NCI-H748 treated with DMSO at 0.1 percent for 48 hours (cell line): Measurements from ENCODE around the gene ACTL6B.

Source experiments
- DNase-seq: peaks from one replicate; lab custom pipeline; 2025; lab: John Stamatoyannopoulos, UW

The ACTL6B gene

DNA sequence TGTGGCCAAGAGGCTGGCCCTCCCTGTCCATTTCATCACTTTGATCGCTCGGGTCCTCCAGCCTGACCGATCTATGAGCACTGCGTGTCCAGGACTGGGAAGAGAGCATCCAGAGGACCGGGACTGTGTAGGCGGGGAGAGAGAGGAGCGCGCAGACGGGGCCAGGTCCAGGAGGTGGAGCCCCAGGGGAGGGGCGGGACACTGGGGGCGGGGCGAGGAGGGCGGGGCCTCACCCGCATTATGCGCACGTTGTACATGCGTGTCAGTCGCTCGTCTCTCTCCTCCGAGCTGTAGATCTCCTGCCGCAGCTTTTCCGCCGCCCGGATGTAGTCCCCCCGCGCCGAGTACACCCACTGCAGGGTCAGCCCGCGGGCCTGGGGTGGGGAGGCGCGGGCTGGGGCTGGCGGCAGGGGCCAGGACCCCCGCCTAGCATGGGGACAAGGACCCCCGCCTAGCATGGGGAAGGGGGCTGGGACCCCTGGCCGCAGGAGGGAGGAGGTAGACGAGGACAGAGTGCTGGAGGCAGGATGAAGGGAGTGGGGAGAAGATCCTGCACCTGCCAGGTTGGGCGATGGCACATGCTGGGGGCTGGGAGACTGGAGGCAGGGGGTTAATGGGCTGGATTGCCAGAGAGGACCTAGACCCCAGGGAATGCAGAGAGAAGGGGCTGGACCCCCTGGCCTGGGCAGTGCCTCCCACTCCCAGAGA lies 29.6 kb downstream of the ACTL6B start:
- DNase-seq, result peak; percentile 73

GRCh38 chr7:100626055-100626454 lies 30.2 kb downstream of the ACTL6B start:
- no peak for DNase-seq

DNA sequence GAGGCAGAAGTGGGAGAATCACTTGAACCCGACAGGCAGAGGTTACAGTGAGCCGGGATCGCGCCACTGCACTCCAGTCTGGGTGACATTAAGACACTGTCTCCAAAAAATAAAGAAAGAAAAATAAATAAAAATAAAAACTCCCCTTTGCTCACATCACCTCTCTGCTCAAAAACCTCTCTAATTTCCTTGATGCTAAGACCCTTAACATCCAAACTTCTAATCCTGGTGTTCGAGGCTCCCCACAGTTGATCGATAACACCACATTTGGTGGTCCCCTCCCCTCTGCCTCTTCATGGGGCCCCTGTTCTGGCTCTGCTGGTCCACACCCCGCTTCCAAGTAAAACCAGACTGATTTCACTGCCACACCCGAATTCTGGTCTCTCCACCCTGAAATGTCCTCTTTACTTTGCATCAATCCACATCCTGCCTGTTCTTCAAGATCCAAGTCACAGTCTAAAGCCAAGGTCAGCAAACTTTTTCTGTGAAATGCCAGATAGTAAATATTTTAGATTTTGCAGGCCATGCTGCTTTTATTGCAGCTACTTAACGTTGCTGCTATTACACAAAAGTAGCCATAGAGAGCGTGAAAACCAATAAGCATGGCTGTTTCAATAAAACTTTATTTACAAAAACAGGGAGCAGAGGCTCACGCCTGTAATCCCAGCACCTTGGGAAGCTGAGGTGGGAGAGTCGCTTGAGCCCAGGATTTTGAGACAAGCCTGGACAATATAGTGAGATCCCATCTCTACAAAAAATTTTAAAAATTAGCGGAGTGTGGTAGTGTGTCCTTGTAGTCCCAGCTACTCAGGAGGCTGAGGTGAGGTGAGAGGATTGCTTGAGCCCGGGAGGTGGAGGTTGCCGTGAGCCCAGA lies 32.1 kb downstream of the ACTL6B start:
- DNase-seq, result no peak

- DNase-seq, result no peak
Measured at GRCh38 chr7:100621554-100621953, 34.7 kb downstream of the ACTL6B start.

- DNase-seq, result no peak
Measured at GRCh38 chr7:100620804-100621203, 35.4 kb downstream of the ACTL6B start.

GRCh38 chr7:100620239-100620638 lies 36.0 kb downstream of the ACTL6B start:
- no peak for DNase-seq

DNA sequence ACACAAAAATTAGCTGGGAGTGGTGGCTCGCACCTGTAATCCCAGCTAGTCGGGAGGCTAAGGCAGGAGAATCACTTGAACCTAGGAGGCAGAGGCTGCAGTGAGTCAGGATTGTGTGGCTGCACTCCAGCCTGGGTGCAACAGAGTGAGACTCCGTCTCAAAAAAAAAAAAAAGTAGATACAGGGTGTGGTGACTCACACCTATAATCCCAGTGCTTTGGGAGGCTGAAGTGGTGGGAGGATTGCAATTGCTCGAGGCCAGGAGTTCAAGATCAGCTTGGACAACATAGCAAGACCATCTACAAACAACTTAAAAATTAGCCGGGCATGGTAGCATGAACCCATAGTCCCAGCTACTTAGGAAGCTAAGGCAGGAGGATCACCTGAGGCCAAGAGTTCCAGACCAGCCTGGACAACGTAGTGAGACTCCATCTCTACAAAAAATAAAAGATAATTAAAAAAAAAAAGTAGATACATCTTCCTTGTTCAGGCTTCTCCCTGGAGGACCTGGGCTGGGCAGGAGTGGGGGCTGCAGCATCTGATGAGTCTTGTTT lies 41.9 kb downstream of the ACTL6B start:
- no peak for DNase-seq

DNA sequence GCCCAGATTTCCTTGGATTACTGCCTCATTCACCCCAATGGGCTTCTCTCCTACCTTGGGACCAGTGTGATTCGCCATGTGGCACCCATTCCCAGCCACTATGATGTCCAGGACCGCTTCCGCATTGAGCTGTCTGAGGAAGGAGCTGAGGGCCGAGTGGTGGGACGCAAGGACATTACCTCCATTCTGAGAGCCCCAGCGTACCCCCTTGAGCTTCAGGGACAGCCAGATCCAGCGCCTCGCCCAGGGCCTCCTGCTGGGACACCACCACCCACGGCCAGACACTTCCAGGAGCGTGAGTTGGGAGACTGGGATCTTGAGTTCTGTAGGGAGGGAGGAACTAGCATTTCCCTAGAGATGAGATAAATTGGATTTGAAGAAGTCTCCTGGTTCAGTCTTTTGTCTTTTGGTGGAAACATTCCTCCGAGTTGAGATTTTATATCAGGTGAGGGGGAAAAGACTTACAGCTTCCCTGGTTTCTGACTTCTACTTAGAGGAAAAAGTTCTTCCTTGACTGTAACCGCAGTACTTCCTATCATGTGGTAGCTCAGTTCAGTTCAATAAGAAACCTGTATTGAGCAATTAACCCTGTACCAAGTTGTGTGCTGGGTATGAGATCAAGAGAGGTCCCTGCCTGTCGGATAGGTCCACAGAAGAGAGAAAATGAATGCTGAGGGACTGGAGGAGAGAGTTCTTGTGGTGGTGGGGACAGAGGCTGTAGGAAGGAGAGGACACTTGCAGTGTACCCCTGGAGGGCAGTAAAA lies 42.7 kb downstream of the ACTL6B start:
- DNase-seq, result no peak

DNA sequence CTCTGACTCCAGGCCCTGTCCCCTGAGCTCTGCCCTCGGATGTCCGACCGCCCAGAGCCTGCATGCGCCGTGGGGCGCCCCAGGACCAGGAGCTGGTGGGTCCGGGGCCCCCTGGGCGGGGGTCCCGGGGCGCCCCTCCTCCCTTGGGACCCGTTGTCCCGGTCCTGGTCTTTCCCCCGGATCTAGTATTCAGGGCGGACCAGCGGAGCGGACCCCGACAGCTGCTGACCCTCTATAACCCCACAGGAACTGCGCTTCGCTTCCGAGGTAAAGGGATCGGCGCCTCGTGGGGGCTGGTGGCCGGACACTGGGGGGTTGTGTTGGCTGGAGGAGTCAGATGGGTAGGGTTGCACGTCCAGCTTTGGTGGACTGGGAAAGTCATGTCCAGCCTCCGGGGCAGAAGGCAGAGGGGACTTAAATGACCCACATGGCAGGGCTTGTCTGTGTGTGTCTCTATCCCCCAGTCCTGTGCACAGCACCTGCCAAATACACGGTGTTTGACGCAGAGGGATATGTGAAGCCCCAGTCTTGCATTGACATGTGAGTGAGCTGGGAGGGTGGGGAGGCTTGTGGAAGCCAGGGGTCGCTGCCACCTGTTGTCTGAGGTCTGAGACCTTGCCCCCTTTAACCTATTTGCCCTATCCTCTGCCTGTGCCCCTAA lies 43.4 kb downstream of the ACTL6B start:
- DNase-seq, result no peak

- peak; percentile 98 for DNase-seq
Measured at GRCh38 chr7:100611983-100612729, 44.1 kb downstream of the ACTL6B start, which contains the start of gene MOSPD3. TSS of gene MOSPD3 (plus strand) at chr7:100612540. CDS start at chr7:100612792, 252 bp downstream.

DNA sequence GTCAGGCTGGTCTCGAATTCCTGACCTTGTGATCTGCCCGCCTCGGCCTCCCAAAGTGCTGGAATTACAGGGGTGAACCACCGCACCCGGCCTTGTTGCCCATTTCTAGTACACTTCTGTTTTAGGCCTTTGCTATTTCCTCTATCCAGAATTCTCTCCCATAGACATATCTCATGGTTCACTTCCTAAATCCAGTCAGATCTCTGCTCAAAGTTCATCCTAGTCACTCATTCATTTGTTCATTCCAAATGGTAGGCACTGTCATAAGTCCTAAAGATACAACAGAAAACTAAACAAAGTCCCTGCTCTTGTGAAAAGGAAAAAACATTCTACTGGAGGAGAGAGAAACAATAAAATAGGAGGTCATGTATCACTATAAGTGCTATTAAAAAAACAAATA lies 46.3 kb downstream of the ACTL6B start:
- DNase-seq, result no peak

- DNase-seq, result no peak
Measured at GRCh38 chr7:100607111-100607510, 49.1 kb downstream of the ACTL6B start.

DNA sequence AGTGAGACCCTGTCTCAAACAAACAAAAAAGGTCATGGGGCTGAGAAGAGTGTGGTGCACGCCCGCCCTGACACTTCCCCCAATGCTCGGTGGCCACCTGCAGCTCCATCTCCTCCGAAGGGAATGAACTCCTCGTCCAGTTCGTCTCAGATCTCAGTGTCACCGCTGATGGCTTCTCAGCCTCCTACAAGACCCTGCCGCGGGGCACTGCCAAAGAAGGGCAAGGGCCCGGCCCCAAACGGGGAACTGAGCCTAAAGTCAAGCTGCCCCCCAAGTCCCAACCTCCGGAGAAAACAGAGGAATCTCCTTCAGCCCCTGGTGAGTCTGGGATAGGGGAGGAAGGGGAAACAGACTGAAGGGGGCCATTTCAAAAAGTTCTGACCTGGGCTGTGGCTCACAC lies 49.9 kb downstream of the ACTL6B start:
- no peak for DNase-seq

DNA sequence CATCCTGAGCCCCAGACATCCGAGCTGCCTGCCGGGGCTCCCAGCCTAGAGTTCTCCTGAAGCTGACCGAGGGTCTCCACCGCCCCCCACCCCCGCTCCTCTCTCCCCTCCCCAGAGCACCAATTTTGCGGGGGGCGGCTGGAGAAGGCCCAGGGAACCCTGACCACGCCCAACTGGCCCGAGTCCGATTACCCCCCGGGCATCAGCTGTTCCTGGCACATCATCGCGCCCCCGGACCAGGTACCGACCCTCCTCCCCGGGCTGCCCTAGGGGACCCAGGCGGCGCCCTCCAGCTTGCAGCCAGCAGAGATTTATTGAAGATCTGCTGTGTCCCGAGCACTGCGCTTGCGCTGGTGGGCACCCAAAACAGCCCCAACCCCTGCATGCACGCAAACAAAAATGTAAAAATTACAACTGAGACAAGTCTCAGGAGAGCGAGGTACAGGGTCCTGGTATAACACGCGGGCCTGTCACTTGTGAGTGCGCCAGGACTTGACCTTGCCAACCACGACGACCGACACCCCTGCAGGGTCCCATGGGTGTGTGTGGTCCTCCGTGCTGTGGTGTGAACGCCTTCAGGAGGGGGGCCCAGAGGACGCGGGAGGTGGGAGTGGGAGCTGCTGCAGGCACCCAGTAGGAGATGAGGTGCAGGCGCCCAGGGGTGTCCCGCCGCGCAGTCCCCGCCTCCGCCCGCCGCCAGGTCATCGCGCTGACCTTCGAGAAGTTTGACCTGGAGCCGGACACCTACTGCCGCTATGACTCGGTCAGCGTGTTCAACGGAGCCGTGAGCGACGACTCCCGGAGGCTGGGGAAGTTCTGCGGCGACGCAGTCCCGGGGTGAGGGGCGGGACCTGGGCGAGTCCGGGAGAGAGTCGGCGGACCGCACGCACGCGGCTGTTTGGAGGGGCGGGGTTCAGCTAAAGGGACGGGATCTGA lies 51.0 kb downstream of the ACTL6B start:
- DNase-seq, result no peak

GRCh38 chr7:100604028-100604975 lies 51.9 kb downstream of the ACTL6B start:
- DNase-seq, result peak; percentile 46

GRCh38 chr7:100603726-100604027 lies 52.6 kb downstream of the ACTL6B start:
- no peak for DNase-seq

GRCh38 chr7:100602889-100603725 lies 53.1 kb downstream of the ACTL6B start:
- no peak for DNase-seq

- DNase-seq, result no peak
Measured at GRCh38 chr7:100600730-100601038, 55.6 kb downstream of the ACTL6B start.
